ENCODE results near the gene RDH11. TPM values are rescaled to one million over a fixed set of nuclear protein-coding genes. Genes with fewer than 3 reads are reported as not detected.

The RDH11 gene
- total RNA-seq, 1 experiment from 2014 or later: 54.6 TPM

- Histone ChIP-seq H3K4me1 (ENCODE audit: control insufficient read depth in 1 of 2, insufficient read depth in 2 of 2, low read length in 2 of 2) (no peaks in the 10 kb centered on the region), H3K4me3 (replicated peaks in 1 of 2; ENCODE audit: low read depth in 1 of 2, low read length in 2 of 2) (no peak overlapping the region), H3K9ac (ENCODE audit: low read length) (no peak overlapping the region), H3K9me3 (ENCODE audit: control insufficient read depth in 1 of 2, insufficient read depth in 1 of 2, low read depth in 1 of 2, low read length in 2 of 2) (no peaks in the 10 kb centered on the region), H3K4me2 (ENCODE audit: low read length) (no peak overlapping the region), H3K27me3 (ENCODE audit: insufficient read depth, low read length) (no peaks in the 10 kb centered on the region), H3K9me2 (ENCODE audit: insufficient read depth) (no peaks in the 10 kb centered on the region), H4K20me1 (ENCODE audit: insufficient read depth) (no peaks in the 10 kb centered on the region), H2AFZ (ENCODE audit: low read depth, low read length, poor library complexity, severe bottlenecking) (no peak overlapping the region), H3K27ac (ENCODE audit: low read depth, low read length) (no peak overlapping the region), H3K36me3 (ENCODE audit: control insufficient read depth in 1 of 2, insufficient read depth in 2 of 2, low read length in 2 of 2) (peaks cover 15 to 27% of the 10 kb centered on the region in 2 experiments; a peak in 3 of 4 replicates), H3K79me2 (ENCODE audit: insufficient read depth, low read length) (no peaks in the 10 kb centered on the region)
- intact Hi-C loops (cut with micrococcal nuclease): no loop called here
- ATAC-seq (no peak), DNase-seq (ENCODE audit: low read depth, low spot score) (no peak)
- ChIA-PET POLR2A (no interaction called here), CTCF (no interaction called here), RAD21 (ENCODE audit: low non-redundant PET in 1 of 2, low total read pairs in 2 of 2, uncharacterized antibody in 2 of 2, unreplicated experiment in 2 of 2) (no interaction called here)
- BruUV-seq (replicated peaks): no TSS peak
- TF ChIP-seq EZH2 (IDR thresholded peaks at IDR 0.05) (no peak), SIN3A (IDR thresholded peaks at IDR 0.05; ENCODE audit: low read depth) (no peak), CBX3 (IDR thresholded peaks at IDR 0.05; ENCODE audit: low read depth) (no peak), ZNF274 (IDR thresholded peaks at IDR 0.05; ENCODE audit: low read depth, low read length) (no peak), RAD21 (IDR thresholded peaks at IDR 0.05; ENCODE audit: low read depth) (no peak), ELF1 (IDR thresholded peaks at IDR 0.05; ENCODE audit: borderline replicate concordance, low read depth) (no peak), EGR1 (IDR thresholded peaks at IDR 0.05; ENCODE audit: low read depth) (no peak), SP1 (IDR thresholded peaks at IDR 0.05; ENCODE audit: low read depth) (no peak), TCF7L2 (IDR thresholded peaks at IDR 0.05; ENCODE audit: borderline replicate concordance, extremely low read depth, insufficient read depth, insufficient read length) (no peak), EZH2phosphoT487 (IDR thresholded peaks at IDR 0.05; ENCODE audit: borderline replicate concordance) (no peak)
- TF ChIP-seq, protein P1, sequence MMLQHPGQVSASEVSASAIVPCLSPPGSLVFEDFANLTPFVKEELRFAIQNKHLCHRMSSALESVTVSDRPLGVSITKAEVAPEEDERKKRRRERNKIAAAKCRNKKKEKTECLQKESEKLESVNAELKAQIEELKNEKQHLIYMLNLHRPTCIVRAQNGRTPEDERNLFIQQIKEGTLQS (IDR thresholded peaks at IDR 0.05): no peak
Observed at GRCh38 chr14:67650151-67650550, 45.4 kb downstream of the RDH11 start.

GRCh38 chr14:67646131-67646530, 49.4 kb downstream of the RDH11 start:
- DNase-seq (ENCODE audit: low read depth, low spot score): no peak
- no peak for TF ChIP-seq TCF7L2 (IDR thresholded peaks at IDR 0.05; ENCODE audit: borderline replicate concordance, extremely low read depth, insufficient read depth, insufficient read length)
- no peak for TF ChIP-seq ZBTB33 (IDR thresholded peaks at IDR 0.05; ENCODE audit: extremely low read depth, insufficient replicate concordance, low read length)
- no peak for TF ChIP-seq POLR2AphosphoS5 (IDR thresholded peaks at IDR 0.05; ENCODE audit: low read depth, low read length)
- TF ChIP-seq, protein P1 (IDR thresholded peaks at IDR 0.05): no peak
- no peak for TF ChIP-seq ZFX (IDR thresholded peaks at IDR 0.05)
- no peak for TF ChIP-seq POLR2A (IDR thresholded peaks at IDR 0.05; ENCODE audit: borderline replicate concordance, extremely low read depth, insufficient read depth, insufficient read length)
- TF ChIP-seq, protein P2, sequence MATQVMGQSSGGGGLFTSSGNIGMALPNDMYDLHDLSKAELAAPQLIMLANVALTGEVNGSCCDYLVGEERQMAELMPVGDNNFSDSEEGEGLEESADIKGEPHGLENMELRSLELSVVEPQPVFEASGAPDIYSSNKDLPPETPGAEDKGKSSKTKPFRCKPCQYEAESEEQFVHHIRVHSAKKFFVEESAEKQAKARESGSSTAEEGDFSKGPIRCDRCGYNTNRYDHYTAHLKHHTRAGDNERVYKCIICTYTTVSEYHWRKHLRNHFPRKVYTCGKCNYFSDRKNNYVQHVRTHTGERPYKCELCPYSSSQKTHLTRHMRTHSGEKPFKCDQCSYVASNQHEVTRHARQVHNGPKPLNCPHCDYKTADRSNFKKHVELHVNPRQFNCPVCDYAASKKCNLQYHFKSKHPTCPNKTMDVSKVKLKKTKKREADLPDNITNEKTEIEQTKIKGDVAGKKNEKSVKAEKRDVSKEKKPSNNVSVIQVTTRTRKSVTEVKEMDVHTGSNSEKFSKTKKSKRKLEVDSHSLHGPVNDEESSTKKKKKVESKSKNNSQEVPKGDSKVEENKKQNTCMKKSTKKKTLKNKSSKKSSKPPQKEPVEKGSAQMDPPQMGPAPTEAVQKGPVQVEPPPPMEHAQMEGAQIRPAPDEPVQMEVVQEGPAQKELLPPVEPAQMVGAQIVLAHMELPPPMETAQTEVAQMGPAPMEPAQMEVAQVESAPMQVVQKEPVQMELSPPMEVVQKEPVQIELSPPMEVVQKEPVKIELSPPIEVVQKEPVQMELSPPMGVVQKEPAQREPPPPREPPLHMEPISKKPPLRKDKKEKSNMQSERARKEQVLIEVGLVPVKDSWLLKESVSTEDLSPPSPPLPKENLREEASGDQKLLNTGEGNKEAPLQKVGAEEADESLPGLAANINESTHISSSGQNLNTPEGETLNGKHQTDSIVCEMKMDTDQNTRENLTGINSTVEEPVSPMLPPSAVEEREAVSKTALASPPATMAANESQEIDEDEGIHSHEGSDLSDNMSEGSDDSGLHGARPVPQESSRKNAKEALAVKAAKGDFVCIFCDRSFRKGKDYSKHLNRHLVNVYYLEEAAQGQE (IDR thresholded peaks at IDR 0.05; ENCODE audit: low read depth): no peak
- no peak for TF ChIP-seq SRF (IDR thresholded peaks at IDR 0.05; ENCODE audit: low read depth)

More at GRCh38 chr14:67646131-67646530, 49.4 kb downstream of the RDH11 start:
- no peak overlapping the region for H3K9ac ChIP-seq (ENCODE audit: low read length)
- no peak overlapping the region for H3K4me2 ChIP-seq (ENCODE audit: low read length)
- no peaks in the 10 kb centered on the region for H4K20me1 ChIP-seq (ENCODE audit: insufficient read depth)
- no peak overlapping the region for H3K27ac ChIP-seq (ENCODE audit: low read depth, low read length)
- no peak for ATAC-seq
- CTCF ChIA-PET: no interaction called here
- POLR2A ChIA-PET: no interaction called here
- intact Hi-C loops (cut with micrococcal nuclease): no loop called here
- H3K4me1 ChIP-seq (ENCODE audit: control insufficient read depth in 1 of 2, insufficient read depth in 2 of 2, low read length in 2 of 2): peaks cover 2 to 15% of the 10 kb centered on the region in 2 experiments
- no peaks in the 10 kb centered on the region for H3K79me2 ChIP-seq (ENCODE audit: insufficient read depth, low read length)
- RAD21 ChIA-PET (ENCODE audit: low non-redundant PET in 1 of 2, low total read pairs in 2 of 2, uncharacterized antibody in 2 of 2, unreplicated experiment in 2 of 2): no interaction called here
- no peak overlapping the region for H2AFZ ChIP-seq (ENCODE audit: low read depth, low read length, poor library complexity, severe bottlenecking)
- no peak overlapping the region for H3K4me3 ChIP-seq (replicated peaks in 1 of 2; ENCODE audit: low read depth in 1 of 2, low read length in 2 of 2)
- no TSS peak for BruUV-seq (replicated peaks)
- no peaks in the 10 kb centered on the region for H3K27me3 ChIP-seq (ENCODE audit: insufficient read depth, low read length)
- H3K36me3 ChIP-seq (ENCODE audit: control insufficient read depth in 1 of 2, insufficient read depth in 2 of 2, low read length in 2 of 2): peaks cover 11 to 18% of the 10 kb centered on the region in 2 experiments; a peak in 3 of 4 replicates
- H3K9me2 ChIP-seq (ENCODE audit: insufficient read depth): no peaks in the 10 kb centered on the region
- H3K9me3 ChIP-seq (ENCODE audit: control insufficient read depth in 1 of 2, insufficient read depth in 1 of 2, low read depth in 1 of 2, low read length in 2 of 2): no peaks in the 10 kb centered on the region
